ENCODE data around the gene PNPLA8.
"Not testable (repeated sequence)": the region's sequence is repeated elsewhere in the genome, so short reads cannot be mapped to it uniquely, and the experiment has no call there.

Gene PNPLA8

GRCh38 chr7:108467391-108467790 is 58.5 kb downstream of the PNPLA8 start:
- no peak for DNase-seq

GRCh38 chr7:108466322-108466721 is 59.6 kb downstream of the PNPLA8 start:
- not testable (repeated sequence) for DNase-seq

- DNase-seq, result no peak
Observed at GRCh38 chr7:108464743-108465142, 61.2 kb downstream of the PNPLA8 start.

- DNase-seq, result no peak
Observed at GRCh38 chr7:108463613-108464012, 62.3 kb downstream of the PNPLA8 start.

GRCh38 chr7:108461840-108462239 is 64.1 kb downstream of the PNPLA8 start:
- DNase-seq, result no peak

GRCh38 chr7:108460964-108461363 is 65.0 kb downstream of the PNPLA8 start:
- DNase-seq, result no peak

GRCh38 chr7:108459922-108460551 is 65.9 kb downstream of the PNPLA8 start:
- DNase-seq, result no peak

GRCh38 chr7:108457871-108458270 is 68.1 kb downstream of the PNPLA8 start:
- no peak for DNase-seq

- DNase-seq, result no peak
Observed at GRCh38 chr7:108456845-108457540, 68.9 kb downstream of the PNPLA8 start.

GRCh38 chr7:108455998-108456677 is 69.8 kb downstream of the PNPLA8 start, which contains the start of gene NRCAM:
TSS of gene NRCAM (minus strand) at chr7:108456436. CDS start at chr7:108240064, 216,372 bp downstream.
- DNase-seq, result no peak

GRCh38 chr7:108455551-108455997 is 70.4 kb downstream of the PNPLA8 start:
- DNase-seq, result no peak

- DNase-seq, result no peak
Observed at GRCh38 chr7:108454674-108455550, 71.0 kb downstream of the PNPLA8 start.

- no peak for DNase-seq
Observed at GRCh38 chr7:108454317-108454673, 71.6 kb downstream of the PNPLA8 start.

GRCh38 chr7:108453320-108453719 is 72.6 kb downstream of the PNPLA8 start:
- no peak for DNase-seq

- DNase-seq, result no peak
Observed at GRCh38 chr7:108452707-108453106, 73.2 kb downstream of the PNPLA8 start.

- no peak for DNase-seq
Observed at GRCh38 chr7:108451296-108451848, 74.6 kb downstream of the PNPLA8 start.

GRCh38 chr7:108450160-108450559 is 75.8 kb downstream of the PNPLA8 start:
- no peak for DNase-seq

- no peak for DNase-seq
Observed at GRCh38 chr7:108449521-108449920, 76.4 kb downstream of the PNPLA8 start.

GRCh38 chr7:108448584-108449505 is 77.1 kb downstream of the PNPLA8 start:
- DNase-seq, result no peak

GRCh38 chr7:108442039-108442568 is 83.8 kb downstream of the PNPLA8 start:
- no peak for DNase-seq

- no peak for DNase-seq
Observed at GRCh38 chr7:108441392-108441955, 84.5 kb downstream of the PNPLA8 start.

Data from activated CD4-positive, CD25-positive, alpha-beta regulatory T cell treated with anti-CD3 and anti-CD28 coated beads, Interleukin-2, amount 50 U/mL, for 72 hours (primary cell).